Ovary (tissue), 9 donors: ENCODE measurements around the gene COG2. TPM values are rescaled to one million over a fixed set of nuclear protein-coding genes. Genes with fewer than 3 reads are reported as not detected.
"Not testable (repeated sequence)": the region's sequence is repeated elsewhere in the genome, so short reads cannot be mapped to it uniquely, and the experiment has no call there.

Source experiments
- DNase-seq, 5 donors: peaks; one replicate each; pipeline ENCODE4 v3.0.0-alpha.2; 2019 to 2020
- H3K27ac ChIP-seq, 2 donors: fragments of 200-600 bp; one replicate each; pipeline versions ENCODE4 v1.5.1 to v1.8.0; 2019 to 2022
- H3K27me3 ChIP-seq: fragments of 200-600 bp; one replicate; pipeline ENCODE4 v1.8.0; 2022
- H3K36me3 ChIP-seq: fragments of 200-600 bp; sonication (generic); one replicate; pipeline ENCODE4 v1.5.1; 2019
- H3K4me1 ChIP-seq: one replicate; pipeline ENCODE4 v1.8.1; 2013; ENCODE audit warnings: mild to moderate bottlenecking, moderate library complexity; ENCODE audit not compliant: insufficient read depth
- H3K4me3 ChIP-seq: fragments of 200-600 bp; sonication (generic); one replicate; pipeline ENCODE4 v1.5.1; 2017
- H3K9me3 ChIP-seq, 2 donors: fragments of 200-600 bp in 1 of 2; sonication (generic) in 1 of 2; one replicate each; pipeline versions ENCODE4 v1.5.1 to v1.8.1; 2013 to 2019; ENCODE audit warnings: mild to moderate bottlenecking in 1 of 2, moderate library complexity in 1 of 2
- CTCF ChIP-seq, 3 donors: fragments of 450-650 bp in 2 of 3; fragments of 200-600 bp in 1 of 3; IDR thresholded peaks; one replicate each; pipeline versions ENCODE4 v1.5.1 to v1.8.0; 2016 to 2022; ENCODE audit warnings: antibody characterized with exemption in 3 of 3, mild to moderate bottlenecking in 1 of 3
- EP300 ChIP-seq: sonication (generic); formaldehyde crosslinking; IDR thresholded peaks from one replicate; pipeline ENCODE4 v1.6.1; 2017; ENCODE audit warnings: antibody characterized with exemption
- POLR2A ChIP-seq: fragments of 450-650 bp; IDR thresholded peaks from one replicate; pipeline ENCODE4 v1.6.1; 2017; ENCODE audit warnings: antibody characterized with exemption, mild to moderate bottlenecking, moderate library complexity
- WGBS, 3 donors: extraction: QIAGEN DNeasy Blood & Tissue Kit in 1 of 3; methylation state at CpG; one replicate each; pipeline versions ENCODE4 v1.1.5 to v1.1.7; 2013 to 2017; 5-methylcytosine and 5-hydroxymethylcytosine counted together
- intact Hi-C, 4 donors: fragments of 100-400 bp; cut with DNase I; formaldehyde crosslinking; loops; one replicate each; pipeline versions ENCODE4 v1.11.0 to v1.15.1; 2022 to 2023
- polyA plus RNA-seq, 2 donors: library from polyadenylated mRNA; stranded (reverse); fragments of 200-250 nt in 1 of 2; fragments of 350-450 nt in 1 of 2; fragmentation: Illumina TruSeq in 1 of 2; extraction: RNeasy Lipid Tissue Mini Kit (QIAGEN cat#74804) in 1 of 2; gene quantifications; one replicate each; pipeline ENCODE4 v1.2.3, GENCODE V29; 2013 to 2014
- total RNA-seq, 7 donors: library from RNA; depleted of rRNA in 2 of 7; stranded (reverse); fragments of >200 nt in 2 of 7; fragmentation: NEBNext Ultra II Directional in 3 of 7; extraction: Animal tissue kit (Norgen Biotek cat#: 25700) in 3 of 7; gene quantifications; one replicate each; pipeline versions ENCODE4 v1.1.0 to v1.2.4, GENCODE V29; 2016 to 2023
- donor health status: DM: no; HTN: no; CAD: no; lungs with moderate emphysema.
- donor health status: DM: no; HTN: no; CAD: no.
- donor health status: Bipolar disorder and iron deficiency.
- donor health status: DM: yes; HTN: yes; CAD: no.
- donor health status: DM: no; HTN: no; CAD: no.
- donor health status: DM: yes; HTN: yes; CAD: no.

Gene COG2
- total and polyA plus RNA-seq, 9 donors: 9.1 to 29.5 (median 21.5) TPM

- H3K4me3 ChIP-seq: no peak overlapping the region
- no peak overlapping the region for H3K27ac ChIP-seq
- H3K9me3 ChIP-seq: no peaks in the 10 kb centered on the region
- H3K4me1 ChIP-seq: no peaks in the 10 kb centered on the region
- no peak for DNase-seq
- 39 to 48% (median 42%) methylated on average over 4 of the region's 4 CpGs for WGBS, 3 donors
- TF ChIP-seq CTCF (IDR thresholded peaks at IDR 0.05) (no peak), POLR2A (no peak)
- H3K36me3 ChIP-seq: no peaks in the 10 kb centered on the region
- H3K27me3 ChIP-seq: no peaks in the 10 kb centered on the region
- intact Hi-C loops: no loop called here
Measured at GRCh38 chr1:230694991-230695390, 52.7 kb downstream of the COG2 start.

- no peaks in the 10 kb centered on the region for H3K36me3 ChIP-seq
- intact Hi-C loops: no loop called here
- WGBS, 3 donors: 69 to 78% (median 73%) methylated on average over 8 of the region's 8 CpGs
- no peak overlapping the region for H3K4me3 ChIP-seq
- H3K4me1 ChIP-seq: no peaks in the 10 kb centered on the region
- no peak overlapping the region for H3K27ac ChIP-seq
- DNase-seq: no peak
- H3K9me3 ChIP-seq: no peaks in the 10 kb centered on the region
- TF ChIP-seq POLR2A: no peak
- no peak for TF ChIP-seq EP300
- TF ChIP-seq CTCF (IDR thresholded peaks at IDR 0.05): no peak
- H3K27me3 ChIP-seq: no peaks in the 10 kb centered on the region
Measured at GRCh38 chr1:230696218-230696617, 53.9 kb downstream of the COG2 start.

- H3K36me3 ChIP-seq: no peaks in the 10 kb centered on the region
- H3K4me3 ChIP-seq: no peak overlapping the region
- DNase-seq: no peak
- 71 to 76% (median 73%) methylated on average over 7 of the region's 7 CpGs for WGBS, 3 donors
- H3K4me1 ChIP-seq: no peaks in the 10 kb centered on the region
- TF ChIP-seq POLR2A (no peak), CTCF (IDR thresholded peaks at IDR 0.05) (no peak), EP300 (no peak)
- no peaks in the 10 kb centered on the region for H3K27me3 ChIP-seq
- intact Hi-C loops: no loop called here
- H3K9me3 ChIP-seq: no peaks in the 10 kb centered on the region
- H3K27ac ChIP-seq: no peak overlapping the region
Measured at GRCh38 chr1:230696722-230697437, 54.6 kb downstream of the COG2 start.

GRCh38 chr1:230698130-230698529 lies 55.8 kb downstream of the COG2 start:
- no peak for DNase-seq
- Histone ChIP-seq H3K27ac (no peak overlapping the region), H3K27me3 (no peaks in the 10 kb centered on the region), H3K9me3 (no peaks in the 10 kb centered on the region), H3K4me1 (no peaks in the 10 kb centered on the region), H3K36me3 (no peaks in the 10 kb centered on the region), H3K4me3 (no peak overlapping the region)
- no peak for TF ChIP-seq POLR2A
- WGBS, 3 donors: 92% methylated on average over 14 of the region's 14 CpGs
- intact Hi-C loops: no loop called here

- H3K27me3 ChIP-seq, H3K36me3 ChIP-seq, H3K9me3 ChIP-seq, H3K4me1 ChIP-seq, DNase-seq, H3K27ac ChIP-seq, intact Hi-C loops, H3K4me3 ChIP-seq: not testable (repeated sequence)
Measured at GRCh38 chr1:230698964-230699363, 56.7 kb downstream of the COG2 start.
